GM12878 (cell line): ENCODE measurements around the gene RNF220. TPM values are rescaled to one million over a fixed set of nuclear protein-coding genes. Genes with fewer than 3 reads are reported as not detected.

Source experiments
- ATAC-seq: fragments of 200-7000 bp; cut with Tn5 transposase; 3 replicates; pipeline ENCODE4 v1.9.1; 2020; ENCODE audit warnings: mild to moderate bottlenecking, moderate library complexity
- BruUV-seq: library from RNA; stranded (reverse); fragments of 400-500 nt; replicated peaks from 2 replicates; lab custom pipeline; 2021; lab: Mats Ljungman, UMichigan
- CTCF ChIA-PET: fragments of 300-600 bp; sonication (Branson Sonifier 250); formaldehyde crosslinking; extraction: SDS; loops from one replicate; lab custom pipeline; 2021; ENCODE audit warnings: inconsistent platforms; lab: Yijun Ruan, JAX
- POLR2A ChIA-PET: fragments of 350-600 bp; formaldehyde crosslinking; extraction: SDS; loops from one replicate; lab custom pipeline; 2021; ENCODE audit warnings: inconsistent platforms; lab: Charles Lee
- RAD21 ChIA-PET: fragments of 300-600 bp; sonication (Branson Sonifier 250); formaldehyde crosslinking; loops from one replicate; lab custom pipeline; 2023; ENCODE audit warnings: antibody characterized with exemption; ENCODE audit not compliant: unreplicated experiment; lab: Charles Lee
- SMC1A ChIA-PET: fragments of 300-600 bp; sonication (Branson Sonifier 250); formaldehyde crosslinking; loops from one replicate; lab custom pipeline; 2023; ENCODE audit not compliant: unreplicated experiment, uncharacterized antibody; lab: Charles Lee
- DNase-seq: peaks from one replicate; pipeline ENCODE4 v3.0.0-alpha.2; 2011; ENCODE audit warnings: low read depth, low spot score
- FAIRE-seq: peaks from 3 replicates; lab custom pipeline; 2011; peaks lifted over from hg19 to GRCh38; lab: Jason Lieb, UNC
- H2AFZ ChIP-seq: 2 replicates; pipeline ENCODE4 v1.6.0; 2011; ENCODE audit warnings: low read depth, low read length, control low read depth; ENCODE audit not compliant: control insufficient read depth
- H3K27ac ChIP-seq: 2 replicates; pipeline ENCODE4 v1.5.1; 2011; ENCODE audit warnings: control low read depth; ENCODE audit not compliant: control insufficient read depth, insufficient read depth
- H3K27me3 ChIP-seq, 2 experiments: replicated peaks in 1 of 2; 2 replicates each; pipeline versions ENCODE4 v1.6.0 to v1.6.1; 2011; ENCODE audit warnings: low read length in 1 of 2; ENCODE audit not compliant: control insufficient read depth in 2 of 2, insufficient read depth in 2 of 2
- H3K36me3 ChIP-seq, 2 experiments: 2 replicates each; pipeline ENCODE4 v1.5.1; 2011; ENCODE audit warnings: low read length in 1 of 2; ENCODE audit not compliant: control insufficient read depth in 2 of 2, insufficient read depth in 2 of 2
- H3K4me1 ChIP-seq: 2 replicates; pipeline ENCODE4 v1.6.1; 2011; ENCODE audit warnings: mild to moderate bottlenecking, low read length, moderate library complexity, mixed read lengths; ENCODE audit not compliant: control insufficient read depth, insufficient read depth
- H3K4me2 ChIP-seq: 2 replicates; pipeline ENCODE4 v1.6.0; 2011; ENCODE audit warnings: control low read depth; ENCODE audit not compliant: control insufficient read depth, insufficient read depth
- H3K4me3 ChIP-seq: fragments of 200-600 bp; sonication (generic); 2 replicates; pipeline ENCODE4 v1.5.1; 2016
- H3K79me2 ChIP-seq: 2 replicates; pipeline ENCODE4 v1.6.0; 2011; ENCODE audit warnings: low read length; ENCODE audit not compliant: control insufficient read depth, insufficient read depth
- H3K9ac ChIP-seq: 2 replicates; pipeline ENCODE4 v1.8.0; 2011; ENCODE audit warnings: low read length, control low read depth, mixed read lengths; ENCODE audit not compliant: control insufficient read depth, insufficient read depth
- H3K9me3 ChIP-seq: replicated peaks from 3 replicates; pipeline ENCODE4 v1.5.1; 2011; ENCODE audit warnings: mild to moderate bottlenecking, low read length; ENCODE audit not compliant: control insufficient read depth, insufficient read depth
- H4K20me1 ChIP-seq: 2 replicates; pipeline ENCODE4 v1.6.0; 2011; ENCODE audit not compliant: control insufficient read depth, insufficient read depth
- BACH1 ChIP-seq: fragments of 450-650 bp; IDR thresholded peaks from 2 replicates; pipeline ENCODE4 v1.6.1; 2017; ENCODE audit warnings: mild to moderate bottlenecking, borderline replicate concordance
- CBFB ChIP-seq: IDR thresholded peaks from 2 replicates; pipeline ENCODE4 v1.6.1; 2016; ENCODE audit warnings: antibody characterized with exemption, low read depth
- CBX3 ChIP-seq: fragments of 200-600 bp; sonication (generic); IDR thresholded peaks from 2 replicates; pipeline ENCODE4 v1.6.1; 2016; ENCODE audit warnings: low read depth, borderline replicate concordance
- FOXK2 ChIP-seq: fragments of 450-650 bp; IDR thresholded peaks from 2 replicates; pipeline ENCODE4 v1.6.1; 2017; ENCODE audit warnings: mild to moderate bottlenecking, moderate library complexity
- GABPA ChIP-seq: IDR thresholded peaks from 2 replicates; pipeline ENCODE4 v1.6.1; 2014; ENCODE audit warnings: antibody characterized with exemption, low read depth, mild to moderate bottlenecking, inconsistent platforms
- GATAD2B ChIP-seq: fragments of 450-650 bp; conservative IDR thresholded peaks from 2 replicates; pipeline ENCODE4 v1.6.1; 2017; ENCODE audit warnings: low read depth, mild to moderate bottlenecking, moderate library complexity
- HDAC2 ChIP-seq: fragments of 200-600 bp; sonication (generic); IDR thresholded peaks from 2 replicates; pipeline ENCODE4 v1.6.1; 2017
- HDAC6 ChIP-seq: fragments of 200-600 bp; sonication (generic); IDR thresholded peaks from one replicate; pipeline ENCODE4 v1.8.0; 2017; ENCODE audit warnings: antibody characterized with exemption; ENCODE audit not compliant: unreplicated experiment
- KAT2A ChIP-seq: conservative IDR thresholded peaks from 2 replicates; pipeline ENCODE4 v1.6.1; 2011; ENCODE audit warnings: low read depth, low read length; ENCODE audit not compliant: control insufficient read depth
- MTA2 ChIP-seq: fragments of 450-650 bp; IDR thresholded peaks from 2 replicates; pipeline ENCODE4 v1.6.1; 2016; ENCODE audit warnings: low read depth, mild to moderate bottlenecking, moderate library complexity
- NBN ChIP-seq: fragments of 450-650 bp; IDR thresholded peaks from 2 replicates; pipeline ENCODE4 v1.6.1; 2016
- NFXL1 ChIP-seq: fragments of 450-650 bp; IDR thresholded peaks from 2 replicates; pipeline ENCODE4 v1.6.1; 2017; ENCODE audit warnings: antibody characterized with exemption, mild to moderate bottlenecking, borderline replicate concordance
- NFYA ChIP-seq: IDR thresholded peaks from 2 replicates; pipeline ENCODE4 v1.6.1; 2011; ENCODE audit warnings: low read depth, mild to moderate bottlenecking, low read length, improper control_type of control experiment, borderline replicate concordance
- RELA ChIP-seq: fragments of 450-650 bp; IDR thresholded peaks from 2 replicates; pipeline ENCODE4 v1.8.0; 2014; ENCODE audit warnings: borderline replicate concordance; ENCODE audit not compliant: partially characterized antibody
- RUNX3 ChIP-seq: IDR thresholded peaks from 2 replicates; pipeline ENCODE4 v1.6.1; 2012; ENCODE audit warnings: low read length, inconsistent platforms
- SIN3A ChIP-seq: IDR thresholded peaks from 2 replicates; pipeline ENCODE4 v1.6.1; 2012; ENCODE audit warnings: low read depth, low read length, improper control_type of control experiment
- SMAD5 ChIP-seq: IDR thresholded peaks from 2 replicates; pipeline ENCODE4 v1.6.1; 2016; ENCODE audit warnings: antibody characterized with exemption, low read depth
- TARDBP ChIP-seq: IDR thresholded peaks from 2 replicates; pipeline ENCODE4 v1.6.1; 2016; ENCODE audit warnings: borderline replicate concordance
- TBL1XR1 ChIP-seq: IDR thresholded peaks from 2 replicates; pipeline ENCODE4 v1.6.1; 2012; ENCODE audit warnings: low read depth, low read length, improper control_type of control experiment
- WGBS: methylation state at CpG from one replicate; pipeline ENCODE4 v1.1.6; 2016; ENCODE audit warnings: low lambda C conversion rate; ENCODE audit not compliant: insufficient replicate concordance, insufficient coverage; ENCODE audit errors: missing lambda C conversion rate; 5-methylcytosine and 5-hydroxymethylcytosine counted together
- in situ Hi-C: fragments of 300-500 bp; cut with MboI; formaldehyde crosslinking; loops from 9 replicates; pipeline ENCODE4 v1.14.3; 2018; ENCODE audit warnings: mixed read lengths
- intact Hi-C: fragments of 100-400 bp; cut with micrococcal nuclease; formaldehyde crosslinking; loops from one replicate; pipeline ENCODE4 v1.14.2; 2022; ENCODE audit not compliant: unreplicated experiment
- polyA plus RNA-seq, 11 experiments: library from polyadenylated mRNA; depleted of rRNA in 4 of 11; unstranded in 6 of 11; stranded (reverse) in 5 of 11; fragments of >200 nt; fragmentation: Nextera tagmentation in 4 of 11; fragmentation: Illumina TruSeq in 1 of 11; extraction: Ambion mirVana in 4 of 11; extraction: Trizol in 1 of 11; gene quantifications; 1 replicate in 1 of 11; 2 replicates in 10 of 11; pipeline versions ENCODE4 v1.2.1 to v1.2.3, GENCODE V29; 2011 to 2016; ENCODE audit warnings: inconsistent platforms in 2 of 11, missing spikeins in 2 of 11, low read depth in 1 of 11
- total RNA-seq, 4 experiments: library from RNA; depleted of rRNA in 3 of 4; stranded (reverse); fragments of >200 nt in 3 of 4; fragmentation: Illumina TruSeq in 1 of 4; extraction: Trizol in 1 of 4; gene quantifications; 2 replicates each; pipeline versions ENCODE4 v1.2.1 to v1.2.3, GENCODE V29; 2013 to 2021
- TF ChIP-seq, protein P1 (sequence below): fragments of 450-650 bp; IDR thresholded peaks from 2 replicates; pipeline ENCODE4 v1.6.1; 2017; ENCODE audit warnings: mild to moderate bottlenecking, moderate library complexity

RNF220 gene
- total and polyA plus RNA-seq, 10 of the 15 experiments (the other 5 are each of a cell fraction or from before 2014, with no cell fraction given), result 4.6 to 84.1 (median 53.7) TPM

DNA sequence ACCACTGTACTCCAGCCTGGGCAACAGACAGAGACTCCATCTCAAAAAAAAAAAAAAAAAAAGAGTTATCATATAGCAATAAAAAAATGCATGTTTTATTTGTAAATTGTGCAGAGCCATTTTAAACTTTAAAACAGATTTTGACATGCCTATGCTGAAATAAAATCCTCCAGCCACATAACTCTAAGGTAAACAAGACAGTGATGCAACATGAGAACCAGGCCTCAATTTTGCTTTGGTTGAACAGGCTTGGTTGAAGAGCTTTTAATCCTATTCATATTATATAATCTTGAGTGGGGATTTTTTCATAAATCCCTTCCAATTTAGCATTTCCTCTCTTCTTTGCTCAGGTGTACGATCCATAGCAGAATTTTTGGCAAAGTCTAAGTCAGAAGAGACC is 295.5 kb downstream of the RNF220 start:
- no peaks in the 10 kb centered on the region for H4K20me1 ChIP-seq
- DNase-seq (no peak), ATAC-seq (no peak), FAIRE-seq (no peak)
- H3K9ac ChIP-seq, result no peak overlapping the region
- no peak overlapping the region for H3K4me3 ChIP-seq
- ChIA-PET SMC1A (interaction anchor here (1.0 kb wide), 1 partner anchor 52 kb away, joined by 3 read pairs; no protein-coding TSS in a partner anchor), RAD21 (no interaction called here), POLR2A (interaction anchor here (0.5 kb wide), 1 partner anchor 83 kb away, joined by 3 read pairs; no protein-coding TSS in a partner anchor), CTCF (no interaction called here)
- no peak overlapping the region for H3K4me2 ChIP-seq
- in situ Hi-C loops (no loop called here), intact Hi-C loops (no loop called here)
- H3K9me3 ChIP-seq, result no peaks in the 10 kb centered on the region
- BruUV-seq, result no TSS peak
- no peaks in the 10 kb centered on the region for H3K79me2 ChIP-seq
- H2AFZ ChIP-seq, result no peak overlapping the region
- H3K36me3 ChIP-seq, result no peaks in the 10 kb centered on the region
- H3K27ac ChIP-seq, result no peak overlapping the region
- no peaks in the 10 kb centered on the region for H3K27me3 ChIP-seq
- H3K4me1 ChIP-seq, result peaks cover 29% of the 10 kb centered on the region
- TF ChIP-seq TBL1XR1 (no peak), CBX3 (no peak), NFXL1 (no peak), MTA2 (no peak), GATAD2B (no peak), TARDBP (no peak), FOXK2 (no peak), HDAC2 (no peak), HDAC6 (no peak), SIN3A (no peak), GABPA (no peak), KAT2A (no peak), SMAD5 (no peak), RUNX3 (no peak), NBN (no peak), CBFB (no peak), RELA (no peak), BACH1 (no peak), NFYA (no peak)
- TF ChIP-seq, protein P1, sequence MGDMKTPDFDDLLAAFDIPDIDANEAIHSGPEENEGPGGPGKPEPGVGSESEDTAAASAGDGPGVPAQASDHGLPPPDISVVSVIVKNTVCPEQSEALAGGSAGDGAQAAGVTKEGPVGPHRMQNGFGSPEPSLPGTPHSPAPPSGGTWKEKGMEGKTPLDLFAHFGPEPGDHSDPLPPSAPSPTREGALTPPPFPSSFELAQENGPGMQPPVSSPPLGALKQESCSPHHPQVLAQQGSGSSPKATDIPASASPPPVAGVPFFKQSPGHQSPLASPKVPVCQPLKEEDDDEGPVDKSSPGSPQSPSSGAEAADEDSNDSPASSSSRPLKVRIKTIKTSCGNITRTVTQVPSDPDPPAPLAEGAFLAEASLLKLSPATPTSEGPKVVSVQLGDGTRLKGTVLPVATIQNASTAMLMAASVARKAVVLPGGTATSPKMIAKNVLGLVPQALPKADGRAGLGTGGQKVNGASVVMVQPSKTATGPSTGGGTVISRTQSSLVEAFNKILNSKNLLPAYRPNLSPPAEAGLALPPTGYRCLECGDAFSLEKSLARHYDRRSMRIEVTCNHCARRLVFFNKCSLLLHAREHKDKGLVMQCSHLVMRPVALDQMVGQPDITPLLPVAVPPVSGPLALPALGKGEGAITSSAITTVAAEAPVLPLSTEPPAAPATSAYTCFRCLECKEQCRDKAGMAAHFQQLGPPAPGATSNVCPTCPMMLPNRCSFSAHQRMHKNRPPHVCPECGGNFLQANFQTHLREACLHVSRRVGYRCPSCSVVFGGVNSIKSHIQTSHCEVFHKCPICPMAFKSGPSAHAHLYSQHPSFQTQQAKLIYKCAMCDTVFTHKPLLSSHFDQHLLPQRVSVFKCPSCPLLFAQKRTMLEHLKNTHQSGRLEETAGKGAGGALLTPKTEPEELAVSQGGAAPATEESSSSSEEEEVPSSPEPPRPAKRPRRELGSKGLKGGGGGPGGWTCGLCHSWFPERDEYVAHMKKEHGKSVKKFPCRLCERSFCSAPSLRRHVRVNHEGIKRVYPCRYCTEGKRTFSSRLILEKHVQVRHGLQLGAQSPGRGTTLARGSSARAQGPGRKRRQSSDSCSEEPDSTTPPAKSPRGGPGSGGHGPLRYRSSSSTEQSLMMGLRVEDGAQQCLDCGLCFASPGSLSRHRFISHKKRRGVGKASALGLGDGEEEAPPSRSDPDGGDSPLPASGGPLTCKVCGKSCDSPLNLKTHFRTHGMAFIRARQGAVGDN, result no peak
- TF ChIP-seq, all 136 proteins: peak for 0
- WGBS, result 100% methylated on average over 1 of the region's 1 CpG
